NT2/D1 (cell line): ENCODE measurements around the gene GRAMD4.

Source experiments
- DNase-seq: peaks from one replicate; pipeline ENCODE4 v3.0.0-alpha.2; 2011; ENCODE audit warnings: low read depth, low spot score
- H3K27me3 ChIP-seq: 2 replicates; pipeline ENCODE4 v1.6.0; 2011; ENCODE audit warnings: mild to moderate bottlenecking; ENCODE audit not compliant: insufficient read length, insufficient read depth
- H3K36me3 ChIP-seq: 2 replicates; pipeline ENCODE4 v1.6.1; 2011; ENCODE audit warnings: mild to moderate bottlenecking, low read length, mixed read lengths; ENCODE audit not compliant: insufficient read depth, insufficient read length
- H3K4me1 ChIP-seq: 2 replicates; pipeline ENCODE4 v1.5.1; 2011; ENCODE audit not compliant: insufficient read depth, insufficient read length
- H3K4me3 ChIP-seq: 2 replicates; pipeline ENCODE4 v1.5.1; 2011; ENCODE audit warnings: low read depth; ENCODE audit not compliant: insufficient read length
- H3K9ac ChIP-seq: 2 replicates; pipeline ENCODE4 v1.6.0; 2011; ENCODE audit warnings: low read depth; ENCODE audit not compliant: insufficient read length
- H3K9me3 ChIP-seq: 2 replicates; pipeline ENCODE4 v1.5.1; 2011; ENCODE audit warnings: mild to moderate bottlenecking, low read length; ENCODE audit not compliant: insufficient read depth
- SUZ12 ChIP-seq: IDR thresholded peaks from 2 replicates; pipeline ENCODE4 v1.6.1; 2011; ENCODE audit not compliant: insufficient read length, insufficient read depth; ENCODE audit errors: extremely low read depth
- YY1 ChIP-seq: IDR thresholded peaks from 2 replicates; pipeline ENCODE4 v1.6.1; 2011; ENCODE audit not compliant: insufficient read length, insufficient read depth
- ZNF274 ChIP-seq: IDR thresholded peaks from 2 replicates; pipeline ENCODE4 v1.6.1; 2011; ENCODE audit warnings: mild to moderate bottlenecking, low read depth, low read length

The GRAMD4 gene

GRCh38 chr22:46649141-46650077, 29.2 kb downstream of the GRAMD4 start:
- no peaks in the 10 kb centered on the region for H3K27me3 ChIP-seq
- TF ChIP-seq SUZ12 (no peak), YY1 (no peak), ZNF274 (no peak)
- no peaks in the 10 kb centered on the region for H3K36me3 ChIP-seq
- no peak overlapping the region for H3K4me3 ChIP-seq
- H3K4me1 ChIP-seq: peaks cover 2% of the 10 kb centered on the region
- H3K9ac ChIP-seq: no peak overlapping the region
- DNase-seq: no peak
- no peaks in the 10 kb centered on the region for H3K9me3 ChIP-seq

- Histone ChIP-seq H3K4me3 (no peak overlapping the region), H3K4me1 (peaks cover 2% of the 10 kb centered on the region), H3K9ac (no peak overlapping the region), H3K27me3 (no peaks in the 10 kb centered on the region), H3K9me3 (no peaks in the 10 kb centered on the region), H3K36me3 (no peaks in the 10 kb centered on the region)
- DNase-seq: no peak
- no peak for TF ChIP-seq YY1
- no peak for TF ChIP-seq ZNF274
- no peak for TF ChIP-seq SUZ12
Measured at GRCh38 chr22:46650078-46650810, 30.1 kb downstream of the GRAMD4 start.

- no peak for DNase-seq
- Histone ChIP-seq H3K27me3 (no peaks in the 10 kb centered on the region), H3K36me3 (no peaks in the 10 kb centered on the region), H3K4me3 (no peak overlapping the region), H3K9ac (no peak overlapping the region), H3K9me3 (no peaks in the 10 kb centered on the region), H3K4me1 (peaks cover 2% of the 10 kb centered on the region)
- TF ChIP-seq SUZ12: no peak
- no peak for TF ChIP-seq YY1
- no peak for TF ChIP-seq ZNF274
Measured at GRCh38 chr22:46651316-46651715, 31.1 kb downstream of the GRAMD4 start.

GRCh38 chr22:46652081-46652846, 32.1 kb downstream of the GRAMD4 start:
- Histone ChIP-seq H3K4me1 (peaks cover 2% of the 10 kb centered on the region), H3K4me3 (no peak overlapping the region), H3K9me3 (no peaks in the 10 kb centered on the region), H3K36me3 (no peaks in the 10 kb centered on the region), H3K27me3 (no peaks in the 10 kb centered on the region), H3K9ac (no peak overlapping the region)
- TF ChIP-seq ZNF274 (no peak), SUZ12 (no peak), YY1 (no peak)
- no peak for DNase-seq

GRCh38 chr22:46652847-46653331, 32.7 kb downstream of the GRAMD4 start:
- DNase-seq: no peak
- H3K36me3 ChIP-seq: no peaks in the 10 kb centered on the region
- H3K4me3 ChIP-seq: no peak overlapping the region
- TF ChIP-seq YY1 (no peak), SUZ12 (no peak), ZNF274 (no peak)
- H3K4me1 ChIP-seq: peaks cover 2% of the 10 kb centered on the region
- no peaks in the 10 kb centered on the region for H3K27me3 ChIP-seq
- no peak overlapping the region for H3K9ac ChIP-seq
- no peaks in the 10 kb centered on the region for H3K9me3 ChIP-seq

GRCh38 chr22:46653596-46653995, 33.4 kb downstream of the GRAMD4 start:
- no peaks in the 10 kb centered on the region for H3K9me3 ChIP-seq
- H3K9ac ChIP-seq: no peak overlapping the region
- TF ChIP-seq SUZ12: no peak
- no peak for TF ChIP-seq ZNF274
- TF ChIP-seq YY1: no peak
- DNase-seq: no peak
- H3K4me1 ChIP-seq: peaks cover 2% of the 10 kb centered on the region
- no peaks in the 10 kb centered on the region for H3K36me3 ChIP-seq
- no peaks in the 10 kb centered on the region for H3K27me3 ChIP-seq
- H3K4me3 ChIP-seq: no peak overlapping the region

GRCh38 chr22:46654426-46654825, 34.2 kb downstream of the GRAMD4 start:
- Histone ChIP-seq H3K9me3 (no peaks in the 10 kb centered on the region), H3K27me3 (no peaks in the 10 kb centered on the region), H3K9ac (no peak overlapping the region), H3K36me3 (no peaks in the 10 kb centered on the region), H3K4me3 (no peak overlapping the region), H3K4me1 (peaks cover 2% of the 10 kb centered on the region)
- no peak for DNase-seq
- TF ChIP-seq YY1 (no peak), ZNF274 (no peak), SUZ12 (no peak)
